ENCODE data around the gene POC5.

POC5 gene

DNA sequence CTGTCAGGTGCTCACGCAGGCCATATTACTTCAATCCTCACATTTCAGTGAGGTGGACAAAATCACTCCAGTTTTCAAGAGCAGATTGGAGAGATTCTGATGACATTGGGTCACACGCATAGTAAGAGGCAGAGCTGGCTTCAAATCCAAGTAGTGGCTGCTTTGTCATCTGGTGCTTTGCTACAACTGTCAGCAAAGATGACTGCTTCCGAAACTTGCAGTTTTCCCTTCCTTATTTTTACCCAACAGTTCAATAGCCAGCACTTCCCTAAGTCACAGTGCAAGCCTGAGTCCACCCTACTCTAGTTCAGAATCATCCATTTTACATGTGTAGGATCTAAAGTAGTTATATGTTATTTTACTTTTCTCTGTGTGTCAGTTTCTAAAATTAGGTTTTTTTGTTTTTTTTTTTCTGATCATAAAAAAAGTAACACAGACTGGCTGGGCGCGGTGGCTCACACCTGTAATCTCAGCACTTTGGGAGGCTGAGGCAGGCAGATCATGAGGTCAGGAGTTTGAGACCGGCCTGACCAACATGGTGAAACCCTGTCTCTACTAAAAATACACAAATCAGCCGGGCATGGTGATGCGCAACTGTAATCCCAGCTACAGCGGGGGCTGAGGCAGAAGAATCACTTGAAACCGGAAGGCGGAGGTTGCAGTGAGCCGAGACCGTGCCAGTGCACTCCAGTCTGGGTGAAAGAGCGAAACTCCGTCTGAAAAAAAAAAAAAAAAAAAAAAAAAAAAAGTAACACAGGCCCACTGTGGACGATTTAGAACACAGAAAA is 56.4 kb downstream of the POC5 start:
- no peak for DNase-seq (ENCODE audit: low read depth)

DNA sequence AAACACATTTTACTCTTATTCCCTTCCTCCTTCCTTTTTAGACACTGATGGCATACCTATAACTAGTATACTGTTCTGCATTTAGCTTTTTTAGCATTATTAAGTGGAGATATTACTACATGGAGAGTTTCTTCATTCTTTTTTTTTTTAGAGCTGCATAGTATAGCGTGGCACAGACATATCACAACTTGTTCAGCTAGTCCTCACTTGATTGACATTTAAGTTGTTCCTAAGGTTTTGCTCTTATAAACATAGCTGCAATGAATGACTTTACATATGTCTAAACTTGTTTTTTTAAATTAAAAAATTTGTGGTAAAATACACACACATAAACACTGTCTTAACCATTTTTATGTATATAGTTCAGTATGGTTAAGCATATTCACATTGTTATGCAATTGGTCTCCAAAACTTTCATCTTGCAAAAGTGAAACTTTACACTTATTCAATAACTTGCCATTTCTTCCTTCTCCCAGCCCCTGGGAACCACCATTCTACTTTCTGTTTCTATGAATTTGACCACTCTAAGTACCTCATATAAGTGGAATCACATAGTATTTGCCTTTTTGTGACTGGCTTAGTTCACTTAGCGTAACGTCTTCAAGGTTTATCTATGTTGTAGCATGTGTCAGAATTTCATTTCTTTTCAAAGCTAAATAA is 57.3 kb downstream of the POC5 start:
- DNase-seq (ENCODE audit: low read depth): no peak

DNA sequence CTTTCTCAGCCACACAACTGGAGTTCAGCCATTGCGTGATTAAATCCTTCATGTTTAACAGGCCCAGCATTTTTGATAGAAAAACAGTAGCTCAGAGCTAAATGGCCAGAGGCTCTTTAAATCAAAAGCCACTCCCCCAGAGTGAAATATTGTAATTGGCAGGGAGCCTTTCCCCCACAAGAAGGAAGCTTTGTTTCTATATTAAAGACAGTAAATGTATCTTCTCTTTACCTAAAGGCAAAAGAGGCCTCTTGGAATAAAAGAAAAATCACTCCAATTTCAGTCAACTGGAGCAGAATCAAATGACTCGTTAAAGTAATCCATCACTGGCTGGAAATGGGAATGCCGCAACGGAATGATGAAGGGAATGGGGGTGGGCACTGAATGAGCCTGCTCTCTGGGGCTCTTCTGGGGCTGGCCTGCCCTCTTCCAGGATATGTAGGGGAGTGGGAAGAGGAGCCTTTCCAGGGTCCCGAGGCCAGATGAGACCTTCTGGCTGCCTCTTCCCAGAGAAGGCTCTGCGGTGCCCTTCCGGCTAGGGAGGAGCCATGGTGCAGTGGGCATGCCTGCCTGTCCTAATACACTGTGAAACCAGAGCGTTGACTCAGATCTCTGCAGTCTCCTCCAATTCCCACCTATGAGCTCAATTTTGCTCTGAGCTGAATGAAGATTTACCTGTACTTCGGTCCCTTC is 60.8 kb downstream of the POC5 start:
- DNase-seq (ENCODE audit: low read depth): no peak

DNA sequence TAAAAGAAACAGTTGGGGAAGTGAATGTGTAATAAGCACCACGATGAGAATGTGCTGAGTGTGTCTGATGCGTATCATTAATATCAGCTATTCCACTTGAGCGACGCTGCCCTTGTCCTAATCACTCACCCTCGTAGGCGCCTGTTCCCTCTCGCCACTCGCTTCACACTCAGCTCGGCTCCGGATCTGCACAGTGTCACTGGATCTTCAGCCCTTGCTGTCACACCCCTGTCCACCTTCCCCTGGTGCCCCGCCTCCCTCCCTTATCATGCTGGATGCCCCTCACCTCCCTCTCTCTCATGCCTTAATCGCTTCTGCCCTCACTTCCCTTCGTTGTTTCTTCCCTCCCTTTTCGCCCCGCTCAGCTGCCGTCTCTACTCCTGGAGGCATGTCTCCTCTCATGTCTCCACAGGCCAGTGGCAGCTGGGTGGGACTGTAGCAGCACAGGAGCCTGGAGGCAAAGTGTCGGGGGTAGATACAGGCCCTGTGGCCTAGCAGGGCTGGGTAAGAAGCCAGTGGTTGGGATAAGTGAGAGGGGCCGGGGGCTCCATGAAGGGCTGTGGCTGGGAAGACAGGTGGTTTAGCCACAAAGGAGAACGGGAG is 62.4 kb downstream of the POC5 start:
- DNase-seq (ENCODE audit: low read depth): no peak

DNA sequence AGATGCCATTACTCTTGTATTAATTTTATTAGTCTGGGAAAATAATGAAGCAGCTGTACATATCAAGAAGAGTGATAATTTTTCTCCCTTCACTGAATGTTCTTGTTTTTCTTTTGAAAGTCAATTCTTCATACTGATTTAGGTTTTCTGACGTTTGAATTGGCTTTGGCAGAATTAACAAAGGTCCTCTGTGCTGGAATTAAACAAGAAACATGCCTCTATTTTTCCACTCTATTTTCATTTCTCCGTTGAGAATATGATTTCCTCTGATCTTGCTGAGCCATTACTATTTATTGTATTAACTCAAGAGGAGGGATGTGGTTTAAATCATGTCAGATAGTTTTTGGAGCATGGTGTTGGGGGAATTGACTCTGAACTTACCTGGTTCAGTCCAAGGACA is 63.7 kb downstream of the POC5 start:
- no peak for DNase-seq (ENCODE audit: low read depth)

DNA sequence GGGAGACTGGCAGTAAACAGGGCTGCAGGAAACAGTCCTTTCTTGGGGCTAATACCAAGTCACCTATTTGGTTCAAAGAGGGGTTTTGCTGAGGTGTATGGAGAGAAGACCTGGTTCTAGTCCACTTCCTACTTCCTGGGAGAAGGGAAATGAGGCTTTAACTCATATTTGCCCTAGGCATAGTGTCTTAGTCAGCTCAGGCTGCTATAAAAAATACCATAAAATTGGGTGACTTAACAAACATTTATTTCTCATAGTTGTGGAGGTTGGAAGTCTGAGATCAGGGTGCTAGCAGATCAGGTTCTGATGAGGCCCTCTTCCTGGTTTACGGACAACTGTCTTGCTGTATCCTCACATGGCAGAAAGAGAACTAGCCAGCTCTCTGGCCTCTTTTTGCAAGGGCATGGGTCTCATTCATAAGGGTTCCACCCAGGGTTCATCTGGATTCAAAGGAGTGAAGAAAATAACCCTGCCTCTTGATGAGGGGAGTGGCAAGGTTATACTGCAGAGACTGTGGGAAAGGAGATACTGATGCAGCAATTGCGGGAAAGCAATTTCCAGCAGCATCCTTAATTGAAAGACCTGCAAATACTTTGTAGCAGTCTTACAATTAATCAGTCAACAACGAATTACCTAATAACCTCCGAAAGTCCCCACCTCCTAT is 65.5 kb downstream of the POC5 start:
- no peak for DNase-seq (ENCODE audit: low read depth)

DNA sequence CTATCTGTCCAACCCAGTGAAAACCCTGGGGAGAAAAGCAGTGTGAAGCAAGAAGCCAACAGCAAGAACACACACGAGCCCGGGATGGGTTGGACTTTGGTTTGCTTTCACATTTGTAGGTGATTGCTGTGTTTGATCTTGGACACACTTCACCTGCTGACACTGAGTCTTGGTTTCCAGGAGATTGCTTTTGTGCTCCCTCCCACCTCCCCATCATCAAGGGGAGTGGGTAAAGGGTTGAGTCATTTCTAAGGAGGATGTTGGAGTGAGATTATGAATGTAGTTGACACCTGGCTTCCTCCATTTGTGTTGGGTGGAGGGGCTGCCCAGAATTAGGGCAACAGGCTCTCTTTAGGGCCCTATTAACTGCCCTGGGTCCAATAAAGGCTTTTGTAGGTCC is 68.5 kb downstream of the POC5 start:
- no peak for DNase-seq (ENCODE audit: low read depth)

DNA sequence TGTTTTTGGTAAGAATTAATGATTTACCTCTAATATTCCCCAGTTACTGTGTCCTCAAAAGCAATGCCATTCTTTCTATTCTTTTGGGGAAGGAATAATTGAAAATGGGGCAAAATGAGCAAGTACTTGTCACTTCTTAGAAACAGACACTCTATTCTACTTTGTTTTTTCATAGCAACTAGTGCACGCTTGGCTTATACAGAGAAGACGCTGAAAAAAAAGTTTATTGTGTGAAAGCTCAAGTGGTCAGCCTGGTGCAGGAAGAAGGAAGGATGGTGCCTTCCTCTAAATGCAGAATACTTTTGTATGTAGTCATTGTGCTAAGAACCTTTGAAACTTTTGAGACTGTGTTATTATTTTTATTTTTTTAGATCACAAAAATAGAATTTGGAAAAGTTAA is 76.4 kb downstream of the POC5 start:
- no peak for DNase-seq (ENCODE audit: low read depth)

DNA sequence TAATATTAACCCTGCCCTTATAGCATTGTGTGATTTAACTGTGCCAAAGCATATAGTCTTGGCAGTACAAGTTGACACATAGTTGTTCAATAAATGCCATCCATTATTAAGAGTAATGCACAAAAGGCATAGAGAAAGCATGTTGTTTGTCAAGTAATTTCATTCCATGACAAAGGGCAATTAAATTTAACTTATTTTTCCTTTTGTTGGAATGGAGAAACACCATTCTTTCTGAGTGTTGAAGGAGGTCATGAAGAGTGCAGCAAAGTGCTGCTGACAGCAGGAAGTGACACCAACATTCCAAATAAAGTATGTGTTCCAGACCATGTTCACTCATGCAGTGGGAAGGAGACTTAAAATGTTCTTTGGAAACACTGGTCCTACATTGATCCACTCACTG is 76.8 kb downstream of the POC5 start:
- DNase-seq (ENCODE audit: low read depth): no peak

DNA sequence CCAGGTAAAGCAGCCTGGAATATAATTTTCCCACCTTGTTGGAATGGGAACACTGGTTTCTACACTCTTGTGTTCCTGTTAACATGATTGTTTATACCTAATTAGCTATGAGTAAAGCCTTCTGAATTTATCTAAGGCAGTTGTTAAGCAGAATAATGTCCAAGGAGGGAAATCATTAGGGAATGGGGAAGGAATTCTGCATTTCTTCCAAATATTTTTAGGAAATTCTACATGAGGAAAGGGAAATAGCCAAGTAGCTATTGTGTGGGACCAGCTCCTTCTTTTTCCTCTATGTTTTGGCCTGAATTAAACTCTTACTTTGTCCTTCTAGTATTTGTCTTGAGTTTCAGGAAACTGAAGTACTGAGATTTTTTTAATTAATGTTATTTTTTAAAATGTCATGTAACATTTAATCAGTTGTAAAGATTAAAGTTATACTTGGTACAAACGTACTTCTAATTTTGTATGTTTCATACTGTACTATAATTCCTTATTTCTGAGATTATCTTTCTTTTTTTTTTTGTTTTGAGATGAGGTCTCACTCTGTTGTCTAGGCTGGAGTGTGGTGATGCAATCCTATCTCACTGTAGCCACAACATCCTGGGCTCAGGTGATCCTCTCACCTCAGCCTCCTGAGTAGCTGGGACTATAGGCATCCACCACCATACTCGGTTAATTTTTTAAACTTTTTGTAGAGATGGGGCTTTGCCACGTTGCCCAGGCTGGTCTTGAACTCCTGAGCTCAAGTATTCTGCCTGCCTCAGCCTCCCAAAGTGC is 77.5 kb downstream of the POC5 start:
- DNase-seq (ENCODE audit: low read depth): no peak

DNA sequence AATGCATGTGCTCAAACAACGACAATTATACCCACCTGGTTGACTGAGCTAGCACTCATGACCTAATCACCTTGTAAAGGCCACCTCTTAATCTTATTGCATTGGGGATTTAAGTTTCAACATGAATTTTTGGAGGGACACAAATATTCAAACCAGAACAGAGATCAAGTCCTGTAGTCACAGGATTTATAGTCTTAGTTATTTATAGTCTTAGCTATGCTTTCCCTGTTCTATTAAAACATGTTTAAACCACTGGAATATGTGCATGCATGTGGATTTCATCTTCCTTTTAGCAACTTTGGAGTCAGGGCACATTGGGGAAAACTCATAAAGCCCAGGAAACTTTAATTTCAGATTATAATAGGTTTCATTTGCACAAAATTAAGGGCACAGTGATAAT is 79.3 kb downstream of the POC5 start:
- DNase-seq (ENCODE audit: low read depth): no peak

DNA sequence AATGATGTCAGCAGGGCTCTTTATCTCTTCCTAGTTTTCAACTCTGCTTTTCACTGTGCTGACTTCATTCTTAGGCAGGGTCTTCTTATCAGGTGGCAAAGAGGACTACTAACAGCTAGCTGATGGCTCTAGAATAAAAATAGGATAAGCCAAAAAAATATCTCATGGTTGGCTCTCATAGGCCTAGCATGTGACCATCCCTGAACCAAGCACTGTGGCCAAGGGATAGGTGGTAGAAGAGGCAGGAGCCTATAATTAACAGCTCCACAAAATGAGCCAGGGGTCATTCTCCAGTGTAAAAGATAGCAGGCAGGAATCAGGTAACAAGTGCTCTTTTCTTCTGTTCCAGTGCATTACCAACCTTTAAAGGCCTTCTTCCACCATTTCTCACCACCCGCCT is 84.9 kb downstream of the POC5 start:
- DNase-seq (ENCODE audit: low read depth): no peak

DNA sequence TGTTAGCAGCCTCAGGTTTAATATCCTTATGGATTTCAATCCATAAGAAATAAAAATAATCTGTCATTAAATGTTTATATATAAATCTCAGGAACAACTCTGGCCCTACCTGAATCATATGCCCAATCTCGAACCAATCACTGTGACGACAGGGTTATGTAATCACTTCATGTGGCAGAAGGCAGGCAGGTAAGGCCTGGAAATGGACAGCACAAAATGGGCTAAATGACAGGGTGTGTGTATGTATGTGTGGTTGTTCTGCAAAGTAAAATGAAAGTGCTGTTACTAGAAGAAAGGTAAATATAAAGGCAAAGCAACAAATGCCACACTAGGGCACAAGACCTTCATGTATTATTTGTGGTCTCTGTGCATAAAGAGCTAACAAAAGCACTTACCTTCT is 86.4 kb downstream of the POC5 start:
- no peak for DNase-seq (ENCODE audit: low read depth)

DNA sequence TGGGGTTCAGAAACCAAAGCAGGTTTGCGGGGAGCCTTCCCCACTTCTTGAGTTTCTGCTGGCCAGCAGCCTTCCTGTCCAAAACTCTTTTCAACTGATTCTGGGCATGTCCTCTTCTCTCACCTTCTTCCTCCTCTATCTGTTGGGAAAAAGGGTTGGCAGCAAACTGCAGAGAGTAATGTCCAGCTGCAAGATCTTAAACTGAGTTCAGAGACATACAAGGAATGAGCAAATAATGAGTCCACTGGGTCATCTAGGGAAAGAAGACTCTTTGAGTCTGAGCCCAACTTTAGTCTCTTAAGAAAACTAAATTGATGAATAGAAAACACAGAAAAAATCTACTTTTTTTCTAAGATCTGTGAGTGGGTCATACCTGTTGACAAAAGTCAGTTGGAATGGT is 89.4 kb downstream of the POC5 start:
- no peak for DNase-seq (ENCODE audit: low read depth)

DNA sequence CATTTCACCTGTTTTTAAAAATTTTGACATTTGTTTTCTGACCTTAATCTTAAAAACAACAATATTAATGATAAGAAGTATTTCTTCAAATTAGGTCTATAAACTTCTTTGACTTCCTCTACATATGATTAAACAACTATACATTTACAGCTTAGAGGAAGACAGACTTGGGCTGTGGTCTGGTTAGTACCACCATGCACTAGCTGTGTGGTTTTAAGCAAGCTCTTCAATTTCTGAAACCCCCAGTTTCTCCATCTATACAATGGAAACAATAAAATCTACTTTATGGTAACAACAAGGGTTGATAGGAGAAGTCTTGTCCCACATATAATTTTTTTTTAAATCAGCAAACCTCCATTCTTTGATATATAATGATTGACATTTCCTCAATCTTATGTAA is 90.3 kb downstream of the POC5 start:
- DNase-seq (ENCODE audit: low read depth): no peak
